Ovary (tissue), 9 donors: ENCODE data around the gene ALDH1B1. TPM values are rescaled to one million over a fixed set of nuclear protein-coding genes. Genes with fewer than 3 reads are reported as not detected.

ENCODE experiments used
- DNase-seq, 5 donors: peaks; one replicate each; pipeline ENCODE4 v3.0.0-alpha.2; 2019 to 2020
- H3K27ac ChIP-seq, 2 donors: fragments of 200-600 bp; one replicate each; pipeline versions ENCODE4 v1.5.1 to v1.8.0; 2019 to 2022
- H3K27me3 ChIP-seq: fragments of 200-600 bp; one replicate; pipeline ENCODE4 v1.8.0; 2022
- H3K36me3 ChIP-seq: fragments of 200-600 bp; sonication (generic); one replicate; pipeline ENCODE4 v1.5.1; 2019
- H3K4me1 ChIP-seq: one replicate; pipeline ENCODE4 v1.8.1; 2013; ENCODE audit warnings: mild to moderate bottlenecking, moderate library complexity; ENCODE audit not compliant: insufficient read depth
- H3K4me3 ChIP-seq: fragments of 200-600 bp; sonication (generic); one replicate; pipeline ENCODE4 v1.5.1; 2017
- H3K9me3 ChIP-seq, 2 donors: fragments of 200-600 bp in 1 of 2; sonication (generic) in 1 of 2; one replicate each; pipeline versions ENCODE4 v1.5.1 to v1.8.1; 2013 to 2019; ENCODE audit warnings: mild to moderate bottlenecking in 1 of 2, moderate library complexity in 1 of 2
- EP300 ChIP-seq: sonication (generic); formaldehyde crosslinking; IDR thresholded peaks from one replicate; pipeline ENCODE4 v1.6.1; 2017; ENCODE audit warnings: antibody characterized with exemption
- POLR2A ChIP-seq: fragments of 450-650 bp; IDR thresholded peaks from one replicate; pipeline ENCODE4 v1.6.1; 2017; ENCODE audit warnings: antibody characterized with exemption, mild to moderate bottlenecking, moderate library complexity
- WGBS, 3 donors: extraction: QIAGEN DNeasy Blood & Tissue Kit in 1 of 3; methylation state at CpG; one replicate each; pipeline versions ENCODE4 v1.1.5 to v1.1.7; 2013 to 2017; 5-methylcytosine and 5-hydroxymethylcytosine counted together
- intact Hi-C, 4 donors: fragments of 100-400 bp; cut with DNase I; formaldehyde crosslinking; loops; one replicate each; pipeline versions ENCODE4 v1.11.0 to v1.15.1; 2022 to 2023
- polyA plus RNA-seq, 2 donors: library from polyadenylated mRNA; stranded (reverse); fragments of 200-250 nt in 1 of 2; fragments of 350-450 nt in 1 of 2; fragmentation: Illumina TruSeq in 1 of 2; extraction: RNeasy Lipid Tissue Mini Kit (QIAGEN cat#74804) in 1 of 2; gene quantifications; one replicate each; pipeline ENCODE4 v1.2.3, GENCODE V29; 2013 to 2014
- total RNA-seq, 7 donors: library from RNA; depleted of rRNA in 2 of 7; stranded (reverse); fragments of >200 nt in 2 of 7; fragmentation: NEBNext Ultra II Directional in 3 of 7; extraction: Animal tissue kit (Norgen Biotek cat#: 25700) in 3 of 7; gene quantifications; one replicate each; pipeline versions ENCODE4 v1.1.0 to v1.2.4, GENCODE V29; 2016 to 2023
- TF ChIP-seq, protein P1 (sequence below), 3 donors: fragments of 450-650 bp in 2 of 3; fragments of 200-600 bp in 1 of 3; IDR thresholded peaks; one replicate each; pipeline versions ENCODE4 v1.5.1 to v1.8.0; 2016 to 2022; ENCODE audit warnings: antibody characterized with exemption in 3 of 3, mild to moderate bottlenecking in 1 of 3
- donor health status: DM: no; HTN: no; CAD: no; lungs with moderate emphysema.
- donor health status: DM: no; HTN: no; CAD: no.
- donor health status: Bipolar disorder and iron deficiency.
- donor health status: DM: yes; HTN: yes; CAD: no.
- donor health status: DM: no; HTN: no; CAD: no.
- donor health status: DM: yes; HTN: yes; CAD: no.

Gene ALDH1B1
- total and polyA plus RNA-seq, 9 donors, result 7.9 to 47.2 (median 24.3) TPM

DNA sequence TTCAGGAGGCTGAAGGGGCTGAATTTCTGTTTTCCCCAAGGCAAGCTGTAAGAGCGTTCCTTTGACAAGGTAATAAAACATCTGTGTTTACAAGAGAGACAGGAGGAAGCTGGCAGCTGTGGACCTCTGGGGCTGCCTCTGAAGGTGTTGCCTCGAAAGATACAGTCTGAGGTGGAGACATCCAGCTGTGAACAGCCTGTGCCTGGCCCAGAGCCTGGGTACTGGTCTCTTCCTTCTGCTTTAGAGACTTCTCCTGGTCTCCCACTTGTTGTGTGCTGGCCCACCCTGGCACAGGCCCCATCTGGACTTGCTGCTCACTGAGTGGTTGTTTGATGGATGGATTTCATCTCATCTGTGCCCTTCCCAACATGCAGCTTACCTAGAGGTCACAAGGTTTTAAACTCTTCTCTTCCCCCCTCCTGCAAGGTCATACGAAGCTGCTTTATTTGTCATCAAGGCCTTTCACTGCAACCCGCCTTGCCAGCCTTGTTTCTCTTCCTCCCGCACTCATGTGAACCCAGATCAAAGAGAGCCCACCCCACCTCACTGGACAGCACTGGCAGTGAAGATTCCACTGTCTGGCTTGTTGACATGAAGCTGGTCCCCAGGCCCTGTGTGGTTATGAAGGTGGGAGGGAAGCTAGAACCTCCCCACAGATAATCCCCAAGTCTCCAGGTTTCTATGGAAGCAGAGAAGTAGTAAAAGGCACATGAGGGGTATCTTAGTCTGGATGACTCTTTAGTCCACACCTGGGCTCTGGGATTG, 35.0 kb upstream of the ALDH1B1 start:
- intact Hi-C loops, result loop anchor here in 1 of 4 donors (10.0 kb wide), 1 partner anchor 203 kb away; no protein-coding TSS in a partner anchor
- 73% methylated on average over 5 of the region's 5 CpGs for WGBS, 3 donors
- no peak for DNase-seq
- H3K36me3 ChIP-seq, result no peaks in the 10 kb centered on the region
- H3K4me1 ChIP-seq, result peaks cover 2% of the 10 kb centered on the region
- no peak overlapping the region for H3K4me3 ChIP-seq
- no peak overlapping the region for H3K27ac ChIP-seq
- TF ChIP-seq, protein P1, sequence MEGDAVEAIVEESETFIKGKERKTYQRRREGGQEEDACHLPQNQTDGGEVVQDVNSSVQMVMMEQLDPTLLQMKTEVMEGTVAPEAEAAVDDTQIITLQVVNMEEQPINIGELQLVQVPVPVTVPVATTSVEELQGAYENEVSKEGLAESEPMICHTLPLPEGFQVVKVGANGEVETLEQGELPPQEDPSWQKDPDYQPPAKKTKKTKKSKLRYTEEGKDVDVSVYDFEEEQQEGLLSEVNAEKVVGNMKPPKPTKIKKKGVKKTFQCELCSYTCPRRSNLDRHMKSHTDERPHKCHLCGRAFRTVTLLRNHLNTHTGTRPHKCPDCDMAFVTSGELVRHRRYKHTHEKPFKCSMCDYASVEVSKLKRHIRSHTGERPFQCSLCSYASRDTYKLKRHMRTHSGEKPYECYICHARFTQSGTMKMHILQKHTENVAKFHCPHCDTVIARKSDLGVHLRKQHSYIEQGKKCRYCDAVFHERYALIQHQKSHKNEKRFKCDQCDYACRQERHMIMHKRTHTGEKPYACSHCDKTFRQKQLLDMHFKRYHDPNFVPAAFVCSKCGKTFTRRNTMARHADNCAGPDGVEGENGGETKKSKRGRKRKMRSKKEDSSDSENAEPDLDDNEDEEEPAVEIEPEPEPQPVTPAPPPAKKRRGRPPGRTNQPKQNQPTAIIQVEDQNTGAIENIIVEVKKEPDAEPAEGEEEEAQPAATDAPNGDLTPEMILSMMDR (IDR thresholded peaks at IDR 0.05), result no peak
- TF ChIP-seq EP300 (no peak), POLR2A (no peak)
- H3K9me3 ChIP-seq, result no peaks in the 10 kb centered on the region
- H3K27me3 ChIP-seq, result no peaks in the 10 kb centered on the region

- intact Hi-C loops, result loop anchor here in 1 of 4 donors (10.0 kb wide), 1 partner anchor 204 kb away; no protein-coding TSS in a partner anchor
- H3K9me3 ChIP-seq, result no peaks in the 10 kb centered on the region
- WGBS, 3 donors, result 77 to 84% (median 78%) methylated on average over 9 of the region's 9 CpGs
- H3K27me3 ChIP-seq, result no peaks in the 10 kb centered on the region
- peaks cover 8% of the 10 kb centered on the region for H3K4me1 ChIP-seq
- no peaks in the 10 kb centered on the region for H3K36me3 ChIP-seq
- H3K4me3 ChIP-seq, result no peak overlapping the region
- no peak overlapping the region for H3K27ac ChIP-seq
- TF ChIP-seq POLR2A (no peak), EP300 (no peak)
- TF ChIP-seq, protein P1 (IDR thresholded peaks at IDR 0.05), result no peak
- DNase-seq, result no peak
Measured at GRCh38 chr9:38358390-38359296, 33.9 kb upstream of the ALDH1B1 start.

- intact Hi-C loops, result loop anchor here in 1 of 4 donors (10.0 kb wide), 1 partner anchor 204 kb away; no protein-coding TSS in a partner anchor
- WGBS, 3 donors, result 86 to 92% (median 88%) methylated on average over 6 of the region's 6 CpGs
Measured at GRCh38 chr9:38359297-38359653, 33.2 kb upstream of the ALDH1B1 start.

More at GRCh38 chr9:38359297-38359653, 33.2 kb upstream of the ALDH1B1 start:
- H3K4me1 ChIP-seq, result peaks cover 8% of the 10 kb centered on the region
- no peak overlapping the region for H3K4me3 ChIP-seq
- no peak for DNase-seq
- no peaks in the 10 kb centered on the region for H3K36me3 ChIP-seq
- no peak for TF ChIP-seq EP300
- TF ChIP-seq, protein P1 (IDR thresholded peaks at IDR 0.05), result no peak
- TF ChIP-seq POLR2A, result no peak
- H3K9me3 ChIP-seq, result no peaks in the 10 kb centered on the region
- no peak overlapping the region for H3K27ac ChIP-seq
- H3K27me3 ChIP-seq, result no peaks in the 10 kb centered on the region
